H1 (cell line): ENCODE measurements around the gene EXOSC10. TPM values are rescaled to one million over a fixed set of nuclear protein-coding genes. Genes with fewer than 3 reads are reported as not detected.

Experiments used
- EZH2 ChIP-seq: fragments of 200-600 bp; sonication (generic); IDR thresholded peaks from 2 replicates; pipeline ENCODE4 v1.7.1; 2012; ENCODE audit warnings: low read depth, mild to moderate bottlenecking, moderate library complexity, low read length, inconsistent platforms; ENCODE audit not compliant: severe bottlenecking
- GABPA ChIP-seq: IDR thresholded peaks from 2 replicates; pipeline ENCODE4 v1.6.1; 2011; ENCODE audit warnings: mild to moderate bottlenecking, low read length, moderate library complexity, borderline replicate concordance; ENCODE audit not compliant: insufficient read depth
- polyA plus RNA-seq, 7 experiments: library from polyadenylated mRNA; depleted of rRNA in 3 of 7; stranded (reverse) in 5 of 7; unstranded in 2 of 7; fragments of >200 nt in 5 of 7; fragments of 200-250 nt in 2 of 7; gene quantifications; 1 replicate in 5 of 7; 2 replicates in 1 of 7; 4 replicates in 1 of 7; pipeline versions ENCODE4 v1.2.1 to v1.2.3, GENCODE V29; 2011 to 2013; ENCODE audit warnings: missing spikeins in 2 of 7, mixed read lengths in 2 of 7
- total RNA-seq: library from RNA; stranded (reverse); fragmentation: NEBNext Ultra II Directional; extraction: Animal tissue kit (Norgen Biotek cat#: 25700); gene quantifications from 2 replicates; pipeline ENCODE4 v1.2.1, GENCODE V29; 2021

EXOSC10 gene
- total and polyA plus RNA-seq, 2 of the 8 experiments (the other 6 are each of a cell fraction or from before 2014, with no cell fraction given) = 57.9 to 86.1 TPM

DNA sequence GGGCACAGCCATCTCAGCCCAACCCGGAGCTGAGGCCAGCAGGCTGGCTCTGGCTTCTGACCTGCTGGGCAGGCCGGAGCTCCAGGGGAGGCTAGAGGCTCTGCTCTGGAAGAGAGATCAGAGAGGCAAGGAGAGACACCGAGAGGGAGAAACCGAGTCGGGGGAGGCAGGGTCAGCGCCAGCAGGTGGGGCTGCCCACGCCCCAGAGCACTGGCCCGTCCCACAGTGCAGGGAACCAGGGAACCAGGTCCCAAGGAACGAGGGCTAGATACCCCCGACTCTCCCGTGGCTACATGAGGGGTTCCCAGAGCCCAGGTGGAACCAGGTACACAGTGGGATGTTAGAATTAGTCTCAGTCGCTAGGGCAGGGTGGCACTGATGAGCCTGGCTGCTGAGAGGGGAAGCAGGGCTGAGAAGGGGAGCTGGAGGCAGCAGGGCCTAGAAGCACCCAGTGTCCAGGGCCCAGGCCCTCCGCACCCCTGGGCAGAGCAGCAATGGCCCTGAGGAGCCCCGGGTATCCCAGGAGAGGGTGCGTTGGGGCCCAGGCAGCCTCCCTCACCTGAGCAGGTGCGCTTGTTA is 54.7 kb downstream of the EXOSC10 start (continued):
- TF ChIP-seq GABPA = no peak
- no peak for TF ChIP-seq EZH2
